Suprapubic skin (tissue), 4 donors: ENCODE results near the gene WWOX. TPM values are rescaled to one million over a fixed set of nuclear protein-coding genes. Genes with fewer than 3 reads are reported as not detected.

Source experiments
- DNase-seq, 2 donors: peaks; one replicate each; pipeline ENCODE4 v3.0.0-alpha.2; 2019; ENCODE audit warnings: low spot score in 2 of 2
- H3K27ac ChIP-seq: fragments of 200-600 bp; sonication (generic); one replicate; pipeline ENCODE4 v1.5.1; 2019
- H3K27me3 ChIP-seq: fragments of 200-600 bp; sonication (generic); one replicate; pipeline ENCODE4 v1.5.1; 2019
- H3K36me3 ChIP-seq: fragments of 200-600 bp; sonication (generic); one replicate; pipeline ENCODE4 v1.5.1; 2019
- H3K4me1 ChIP-seq: fragments of 200-600 bp; sonication (generic); one replicate; pipeline ENCODE4 v1.5.1; 2019
- H3K4me3 ChIP-seq: fragments of 200-600 bp; sonication (generic); one replicate; pipeline ENCODE4 v1.5.1; 2019; ENCODE audit warnings: mild to moderate bottlenecking
- H3K9me3 ChIP-seq: fragments of 200-600 bp; sonication (generic); one replicate; pipeline ENCODE4 v1.5.1; 2019
- CTCF ChIP-seq, 2 donors: fragments of 200-600 bp in 1 of 2; fragments of 450-650 bp in 1 of 2; sonication (generic) in 1 of 2; IDR thresholded peaks; one replicate each; pipeline ENCODE4 v1.5.1; 2016 to 2019; ENCODE audit warnings: antibody characterized with exemption in 2 of 2, mild to moderate bottlenecking in 1 of 2, moderate library complexity in 1 of 2
- EP300 ChIP-seq: sonication (generic); formaldehyde crosslinking; IDR thresholded peaks from one replicate; pipeline ENCODE4 v1.6.1; 2017; ENCODE audit warnings: antibody characterized with exemption
- POLR2A ChIP-seq, 2 donors: fragments of 450-650 bp; IDR thresholded peaks; one replicate each; pipeline ENCODE4 v1.6.1; 2017; ENCODE audit warnings: antibody characterized with exemption in 2 of 2, mild to moderate bottlenecking in 2 of 2, moderate library complexity in 2 of 2
- POLR2AphosphoS5 ChIP-seq, 3 donors: sonication (generic); formaldehyde crosslinking; IDR thresholded peaks; one replicate each; pipeline ENCODE4 v1.6.1; 2017; ENCODE audit warnings: antibody characterized with exemption in 3 of 3
- WGBS: methylation state at CpG from one replicate; pipeline ENCODE4 v1.1.5; 2018; 5-methylcytosine and 5-hydroxymethylcytosine counted together
- total RNA-seq, 4 donors: library from RNA; depleted of rRNA; stranded (reverse); fragments of >200 nt; gene quantifications; one replicate each; pipeline ENCODE4 v1.1.0, GENCODE V29; 2016

The WWOX gene
- total RNA-seq, 4 donors from 2014 or later: 29.6 to 104 (median 47.3) TPM

GRCh38 chr16:78984887-78985464 is 885.5 kb downstream of the WWOX start:
- Histone ChIP-seq H3K4me1 (peaks cover 4% of the 10 kb centered on the region), H3K27me3 (no peaks in the 10 kb centered on the region), H3K36me3 (no peaks in the 10 kb centered on the region), H3K27ac (peak overlapping the region; percentile 30), H3K4me3 (no peak overlapping the region), H3K9me3 (no peaks in the 10 kb centered on the region)
- TF ChIP-seq CTCF (IDR thresholded peaks at IDR 0.05) (no peak), POLR2A (IDR thresholded peaks at IDR 0.05) (no peak), EP300 (no peak), POLR2AphosphoS5 (IDR thresholded peaks at IDR 0.05) (no peak)
- 68% methylated on average over 12 of the region's 12 CpGs for WGBS
- DNase-seq: no peak

GRCh38 chr16:78985716-78986605 is 886.5 kb downstream of the WWOX start:
- H3K27ac ChIP-seq: no peak overlapping the region
- H3K27me3 ChIP-seq: no peaks in the 10 kb centered on the region
- H3K36me3 ChIP-seq: no peaks in the 10 kb centered on the region
- no peaks in the 10 kb centered on the region for H3K9me3 ChIP-seq
- 58% methylated on average over 13 of the region's 13 CpGs for WGBS
- H3K4me1 ChIP-seq: peaks cover 4% of the 10 kb centered on the region
- H3K4me3 ChIP-seq: no peak overlapping the region
- DNase-seq: no peak
- TF ChIP-seq POLR2A (IDR thresholded peaks at IDR 0.05) (no peak), EP300 (no peak), CTCF (IDR thresholded peaks at IDR 0.05) (no peak), POLR2AphosphoS5 (IDR thresholded peaks at IDR 0.05) (no peak)

- 80% methylated on average over 8 of the region's 8 CpGs for WGBS
These were observed 888.2 kb downstream of the WWOX start for GRCh38 chr16:78987666-78988065.

GRCh38 chr16:78988361-78988969 is 889.0 kb downstream of the WWOX start:
- no peak overlapping the region for H3K4me3 ChIP-seq
- H3K9me3 ChIP-seq: no peaks in the 10 kb centered on the region
- WGBS: 88% methylated on average over 9 of the region's 9 CpGs
- H3K4me1 ChIP-seq: peaks cover 4% of the 10 kb centered on the region
- H3K27ac ChIP-seq: no peak overlapping the region
- no peaks in the 10 kb centered on the region for H3K27me3 ChIP-seq
- H3K36me3 ChIP-seq: no peaks in the 10 kb centered on the region
- TF ChIP-seq EP300 (no peak), CTCF (IDR thresholded peaks at IDR 0.05) (no peak), POLR2A (IDR thresholded peaks at IDR 0.05) (no peak), POLR2AphosphoS5 (IDR thresholded peaks at IDR 0.05) (no peak)
- DNase-seq: no peak

More at GRCh38 chr16:78987666-78988065, 888.2 kb downstream of the WWOX start:
- H3K27me3 ChIP-seq: no peaks in the 10 kb centered on the region
- H3K36me3 ChIP-seq: no peaks in the 10 kb centered on the region
- H3K4me1 ChIP-seq: peaks cover 4% of the 10 kb centered on the region
- TF ChIP-seq POLR2AphosphoS5 (IDR thresholded peaks at IDR 0.05): no peak
- no peak for TF ChIP-seq EP300
- TF ChIP-seq CTCF (IDR thresholded peaks at IDR 0.05): no peak
- TF ChIP-seq POLR2A (IDR thresholded peaks at IDR 0.05): no peak
- no peaks in the 10 kb centered on the region for H3K9me3 ChIP-seq
- no peak for DNase-seq
- H3K27ac ChIP-seq: no peak overlapping the region
- no peak overlapping the region for H3K4me3 ChIP-seq

DNA sequence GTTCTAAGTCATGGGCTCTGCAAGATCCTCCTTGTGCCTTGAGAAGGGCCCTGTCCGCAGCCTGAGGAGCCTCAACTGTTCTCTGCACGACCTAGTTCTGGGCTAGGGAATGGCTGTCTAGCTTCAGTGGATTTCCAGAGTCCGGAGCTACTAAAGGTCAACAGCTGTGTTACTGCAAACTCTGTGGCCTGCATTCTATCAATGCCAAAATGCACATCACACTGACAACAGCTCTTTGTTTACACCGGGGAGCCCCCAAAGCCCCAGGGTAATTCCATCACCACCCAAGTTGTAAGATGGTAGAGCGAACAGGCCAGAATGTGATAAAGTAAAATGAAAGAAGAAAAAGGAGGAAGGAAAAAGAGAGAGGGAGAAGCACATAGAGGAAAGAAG is 890.9 kb downstream of the WWOX start:
- no peaks in the 10 kb centered on the region for H3K36me3 ChIP-seq
- TF ChIP-seq POLR2A (IDR thresholded peaks at IDR 0.05) (no peak), EP300 (no peak), POLR2AphosphoS5 (IDR thresholded peaks at IDR 0.05) (no peak), CTCF (IDR thresholded peaks at IDR 0.05) (no peak)
- WGBS: 65% methylated on average over 5 of the region's 5 CpGs
- H3K27ac ChIP-seq: no peak overlapping the region
- DNase-seq: no peak
- no peaks in the 10 kb centered on the region for H3K27me3 ChIP-seq
- H3K9me3 ChIP-seq: no peaks in the 10 kb centered on the region
- H3K4me1 ChIP-seq: no peaks in the 10 kb centered on the region
- H3K4me3 ChIP-seq: no peak overlapping the region
